ENCODE measurements around the gene DDX47. TPM values are rescaled to one million over a fixed set of nuclear protein-coding genes. Genes with fewer than 3 reads are reported as not detected.
A peak's percentile ranks its signal among the peaks of the same experiment; 100 is the strongest.

DDX47 gene
- total and polyA plus RNA-seq, 2 donors: 49.4 to 56.0 TPM

- DNase-seq (ENCODE audit: low read depth in 6 of 9, low spot score in 9 of 9): no peak
- Histone ChIP-seq H3K9me3 (ENCODE audit: control insufficient read depth in 2 of 2, insufficient read depth in 1 of 2, low read length in 1 of 2) (no peaks in the 10 kb centered on the region), H3K4me3 (ENCODE audit: low read length in 2 of 2) (no peak overlapping the region), H3K27me3 (ENCODE audit: control insufficient read depth in 2 of 2, insufficient read depth in 1 of 2, low read length in 1 of 2) (no peaks in the 10 kb centered on the region), H3K27ac (ENCODE audit: low read depth in 1 of 2, low read length in 1 of 2) (no peak overlapping the region), H3K36me3 (ENCODE audit: control insufficient read depth in 2 of 2, insufficient read depth in 2 of 2, low read length in 1 of 2) (no peaks in the 10 kb centered on the region), H3K4me1 (ENCODE audit: control insufficient read depth in 2 of 2, insufficient read depth in 2 of 2, low read length in 2 of 2) (peaks cover 8 to 17% of the 10 kb centered on the region in 2 donors)
- 97% methylated on average over 2 of the region's 2 CpGs for WGBS
Observed at GRCh38 chr12:12784116-12784515, 29.0 kb upstream of the DDX47 start.

GRCh38 chr12:12784911-12785814 is 28.0 kb upstream of the DDX47 start, which contains the start of gene APOLD1:
TSS of gene APOLD1 (plus strand) at chr12:12785659. CDS start at chr12:12785692, 33 bp downstream.
- Histone ChIP-seq H3K27ac (ENCODE audit: low read depth in 1 of 2, low read length in 1 of 2) (peak within 1 kb of the TSS in 1 of 2 donors; percentile 58), H3K9me3 (ENCODE audit: control insufficient read depth in 2 of 2, insufficient read depth in 1 of 2, low read length in 1 of 2) (no peaks in the 10 kb centered on the region), H3K36me3 (ENCODE audit: control insufficient read depth in 2 of 2, insufficient read depth in 2 of 2, low read length in 1 of 2) (no peaks in the 10 kb centered on the region), H3K27me3 (ENCODE audit: control insufficient read depth in 2 of 2, insufficient read depth in 1 of 2, low read length in 1 of 2) (no peaks in the 10 kb centered on the region), H3K4me3 (ENCODE audit: low read length in 2 of 2) (peak within 1 kb of the TSS; percentile 56 to 59), H3K4me1 (ENCODE audit: control insufficient read depth in 2 of 2, insufficient read depth in 2 of 2, low read length in 2 of 2) (peaks cover 8 to 17% of the 10 kb centered on the region in 2 donors)
- peak in 1 of 9 donors; percentile 33 for DNase-seq (ENCODE audit: low read depth in 6 of 9, low spot score in 9 of 9)
- WGBS: 94% methylated on average over 14 of the region's 14 CpGs

DNA sequence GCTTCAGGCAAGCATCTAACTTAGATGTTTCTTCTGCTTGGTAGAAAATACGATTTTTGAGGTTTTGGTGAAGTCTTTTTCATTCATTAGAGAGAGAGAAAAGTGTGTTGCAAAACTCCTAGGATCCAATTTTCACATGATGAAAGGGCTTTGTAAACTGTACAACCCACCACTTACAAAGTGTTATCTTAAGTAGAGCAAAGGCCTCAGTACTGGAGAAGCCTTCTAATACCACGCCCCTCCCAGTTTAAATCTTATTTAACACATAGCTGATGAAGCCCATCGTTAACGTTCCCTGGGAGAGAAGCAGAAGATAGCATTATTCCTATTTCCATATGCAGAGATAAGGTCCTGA is 26.8 kb upstream of the DDX47 start:
- H3K27ac ChIP-seq (ENCODE audit: low read depth in 1 of 2, low read length in 1 of 2): peak overlapping the region; percentile 58 to 78

GRCh38 chr12:12786706-12787601 is 26.2 kb upstream of the DDX47 start:
- Histone ChIP-seq H3K9me3 (ENCODE audit: control insufficient read depth in 2 of 2, insufficient read depth in 1 of 2, low read length in 1 of 2) (no peaks in the 10 kb centered on the region), H3K27me3 (ENCODE audit: control insufficient read depth in 2 of 2, insufficient read depth in 1 of 2, low read length in 1 of 2) (no peaks in the 10 kb centered on the region), H3K36me3 (ENCODE audit: control insufficient read depth in 2 of 2, insufficient read depth in 2 of 2, low read length in 1 of 2) (no peaks in the 10 kb centered on the region), H3K27ac (ENCODE audit: low read depth in 1 of 2, low read length in 1 of 2) (peak overlapping the region; percentile 58 to 87), H3K4me3 (ENCODE audit: low read length in 2 of 2) (peak overlapping the region; percentile 56 to 59), H3K4me1 (ENCODE audit: control insufficient read depth in 2 of 2, insufficient read depth in 2 of 2, low read length in 2 of 2) (peaks cover 8 to 17% of the 10 kb centered on the region in 2 donors)
- WGBS: 6% methylated on average over 80 of the region's 80 CpGs
- DNase-seq (ENCODE audit: low read depth in 6 of 9, low spot score in 9 of 9): peak in 8 of 9 donors; percentile 55 to 85 (median 64)

More for the DNA sequence above, 26.8 kb upstream of the DDX47 start:
- H3K36me3 ChIP-seq (ENCODE audit: control insufficient read depth in 2 of 2, insufficient read depth in 2 of 2, low read length in 1 of 2): no peaks in the 10 kb centered on the region
- peak overlapping the region; percentile 56 to 59 for H3K4me3 ChIP-seq (ENCODE audit: low read length in 2 of 2)
- no peaks in the 10 kb centered on the region for H3K9me3 ChIP-seq (ENCODE audit: control insufficient read depth in 2 of 2, insufficient read depth in 1 of 2, low read length in 1 of 2)
- peaks cover 8 to 17% of the 10 kb centered on the region in 2 donors for H3K4me1 ChIP-seq (ENCODE audit: control insufficient read depth in 2 of 2, insufficient read depth in 2 of 2, low read length in 2 of 2)
- no peak for DNase-seq (ENCODE audit: low read depth in 6 of 9, low spot score in 9 of 9)
- H3K27me3 ChIP-seq (ENCODE audit: control insufficient read depth in 2 of 2, insufficient read depth in 1 of 2, low read length in 1 of 2): no peaks in the 10 kb centered on the region
- 40% methylated on average over 4 of the region's 4 CpGs for WGBS

- Histone ChIP-seq H3K27ac (ENCODE audit: low read depth in 1 of 2, low read length in 1 of 2) (no peak overlapping the region), H3K36me3 (ENCODE audit: control insufficient read depth in 2 of 2, insufficient read depth in 2 of 2, low read length in 1 of 2) (no peaks in the 10 kb centered on the region), H3K4me1 (ENCODE audit: control insufficient read depth in 2 of 2, insufficient read depth in 2 of 2, low read length in 2 of 2) (peaks cover 8 to 22% of the 10 kb centered on the region in 2 donors), H3K27me3 (ENCODE audit: control insufficient read depth in 2 of 2, insufficient read depth in 1 of 2, low read length in 1 of 2) (no peaks in the 10 kb centered on the region), H3K4me3 (ENCODE audit: low read length in 2 of 2) (no peak overlapping the region), H3K9me3 (ENCODE audit: control insufficient read depth in 2 of 2, insufficient read depth in 1 of 2, low read length in 1 of 2) (no peaks in the 10 kb centered on the region)
- 96% methylated on average over 6 of the region's 6 CpGs for WGBS
- DNase-seq (ENCODE audit: low read depth in 6 of 9, low spot score in 9 of 9): no peak
Observed at GRCh38 chr12:12788131-12788530, 25.0 kb upstream of the DDX47 start.

DNA sequence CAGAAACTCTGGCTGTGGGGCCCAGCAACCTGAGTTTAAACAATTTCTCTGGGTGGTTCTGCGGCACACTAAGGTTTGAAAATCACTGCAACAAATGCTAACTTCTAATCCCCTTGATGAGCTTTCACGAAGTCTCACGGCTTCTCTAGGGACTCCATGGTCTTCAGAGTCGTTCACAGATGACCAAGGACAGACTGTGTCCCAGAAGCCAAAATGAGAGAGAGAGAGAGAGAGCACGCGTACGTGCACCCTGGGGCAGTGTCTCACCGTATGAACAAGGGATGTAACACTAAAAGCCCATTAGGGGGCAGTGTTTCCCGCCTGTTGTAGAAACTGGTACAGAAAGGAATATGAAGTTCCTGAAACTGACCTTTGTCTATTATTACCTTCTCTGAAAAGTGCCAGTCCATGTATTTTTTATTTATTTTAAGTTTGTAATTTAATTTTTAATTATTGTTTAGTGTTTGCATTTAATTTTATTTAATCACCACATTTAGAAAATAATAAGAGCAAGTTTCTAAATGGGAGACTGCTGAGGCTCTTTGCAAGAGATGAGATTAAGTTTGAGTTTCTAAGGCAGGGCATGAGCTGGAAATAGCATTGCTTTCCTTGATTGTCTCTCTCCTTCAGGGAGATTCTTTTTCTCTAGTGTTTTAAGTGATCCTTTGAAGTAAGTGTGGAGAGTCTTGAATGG is 24.3 kb upstream of the DDX47 start:
- H3K4me3 ChIP-seq (ENCODE audit: low read length in 2 of 2): no peak overlapping the region
- no peak overlapping the region for H3K27ac ChIP-seq (ENCODE audit: low read depth in 1 of 2, low read length in 1 of 2)

DNA sequence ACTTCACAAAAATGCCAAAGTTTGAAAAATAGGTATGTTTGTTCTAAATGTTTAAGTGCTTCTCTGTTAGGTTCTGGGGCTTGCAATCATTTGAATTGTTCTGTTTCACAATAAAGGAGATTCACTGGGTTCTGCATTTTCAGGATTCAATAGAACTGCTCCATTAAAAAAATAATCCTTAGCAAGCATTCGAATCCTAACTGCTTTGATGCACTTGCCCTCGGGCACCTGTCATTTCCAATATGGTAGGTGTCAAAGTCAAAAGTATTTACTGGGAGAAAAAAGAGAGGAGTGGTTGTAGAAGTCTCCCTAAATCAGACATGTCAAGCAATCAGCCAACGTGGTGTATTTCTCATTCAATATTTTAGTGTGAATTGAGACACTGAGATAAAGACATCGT is 22.2 kb upstream of the DDX47 start:
- no peaks in the 10 kb centered on the region for H3K27me3 ChIP-seq (ENCODE audit: control insufficient read depth in 2 of 2, insufficient read depth in 1 of 2, low read length in 1 of 2)
- no peak overlapping the region for H3K4me3 ChIP-seq (ENCODE audit: low read length in 2 of 2)
- H3K36me3 ChIP-seq (ENCODE audit: control insufficient read depth in 2 of 2, insufficient read depth in 2 of 2, low read length in 1 of 2): no peaks in the 10 kb centered on the region
- no peak overlapping the region for H3K27ac ChIP-seq (ENCODE audit: low read depth in 1 of 2, low read length in 1 of 2)
- no peaks in the 10 kb centered on the region for H3K9me3 ChIP-seq (ENCODE audit: control insufficient read depth in 2 of 2, insufficient read depth in 1 of 2, low read length in 1 of 2)
- peaks cover 8 to 22% of the 10 kb centered on the region in 2 donors for H3K4me1 ChIP-seq (ENCODE audit: control insufficient read depth in 2 of 2, insufficient read depth in 2 of 2, low read length in 2 of 2)
- no peak for DNase-seq (ENCODE audit: low read depth in 6 of 9, low spot score in 9 of 9)
- 94% methylated on average over 4 of the region's 4 CpGs for WGBS

More for the DNA sequence above, 24.3 kb upstream of the DDX47 start:
- peak in 7 of 9 donors; percentile 55 to 87 (median 69) for DNase-seq (ENCODE audit: low read depth in 6 of 9, low spot score in 9 of 9)
- H3K9me3 ChIP-seq (ENCODE audit: control insufficient read depth in 2 of 2, insufficient read depth in 1 of 2, low read length in 1 of 2): no peaks in the 10 kb centered on the region
- H3K36me3 ChIP-seq (ENCODE audit: control insufficient read depth in 2 of 2, insufficient read depth in 2 of 2, low read length in 1 of 2): no peaks in the 10 kb centered on the region
- H3K4me1 ChIP-seq (ENCODE audit: control insufficient read depth in 2 of 2, insufficient read depth in 2 of 2, low read length in 2 of 2): peaks cover 8 to 22% of the 10 kb centered on the region in 2 donors
- WGBS: 26% methylated on average over 9 of the region's 9 CpGs
- no peaks in the 10 kb centered on the region for H3K27me3 ChIP-seq (ENCODE audit: control insufficient read depth in 2 of 2, insufficient read depth in 1 of 2, low read length in 1 of 2)

GRCh38 chr12:12791756-12792369 is 21.3 kb upstream of the DDX47 start:
- Histone ChIP-seq H3K4me1 (ENCODE audit: control insufficient read depth in 2 of 2, insufficient read depth in 2 of 2, low read length in 2 of 2) (peaks cover 5 to 18% of the 10 kb centered on the region in 2 donors), H3K27ac (ENCODE audit: low read depth in 1 of 2, low read length in 1 of 2) (peak overlapping the region in 1 of 2 donors; percentile 43), H3K4me3 (ENCODE audit: low read length in 2 of 2) (no peak overlapping the region), H3K36me3 (ENCODE audit: control insufficient read depth in 2 of 2, insufficient read depth in 2 of 2, low read length in 1 of 2) (no peaks in the 10 kb centered on the region), H3K9me3 (ENCODE audit: control insufficient read depth in 2 of 2, insufficient read depth in 1 of 2, low read length in 1 of 2) (no peaks in the 10 kb centered on the region), H3K27me3 (ENCODE audit: control insufficient read depth in 2 of 2, insufficient read depth in 1 of 2, low read length in 1 of 2) (no peaks in the 10 kb centered on the region)
- DNase-seq (ENCODE audit: low read depth in 6 of 9, low spot score in 9 of 9): no peak
- WGBS: 85% methylated on average over 7 of the region's 7 CpGs
